ENCODE measurements around the gene GEMIN7. TPM values are rescaled to one million over a fixed set of nuclear protein-coding genes. Genes with fewer than 3 reads are reported as not detected.

The GEMIN7 gene
- total RNA-seq, 1 donor from 2014 or later = 16.7 TPM

DNA sequence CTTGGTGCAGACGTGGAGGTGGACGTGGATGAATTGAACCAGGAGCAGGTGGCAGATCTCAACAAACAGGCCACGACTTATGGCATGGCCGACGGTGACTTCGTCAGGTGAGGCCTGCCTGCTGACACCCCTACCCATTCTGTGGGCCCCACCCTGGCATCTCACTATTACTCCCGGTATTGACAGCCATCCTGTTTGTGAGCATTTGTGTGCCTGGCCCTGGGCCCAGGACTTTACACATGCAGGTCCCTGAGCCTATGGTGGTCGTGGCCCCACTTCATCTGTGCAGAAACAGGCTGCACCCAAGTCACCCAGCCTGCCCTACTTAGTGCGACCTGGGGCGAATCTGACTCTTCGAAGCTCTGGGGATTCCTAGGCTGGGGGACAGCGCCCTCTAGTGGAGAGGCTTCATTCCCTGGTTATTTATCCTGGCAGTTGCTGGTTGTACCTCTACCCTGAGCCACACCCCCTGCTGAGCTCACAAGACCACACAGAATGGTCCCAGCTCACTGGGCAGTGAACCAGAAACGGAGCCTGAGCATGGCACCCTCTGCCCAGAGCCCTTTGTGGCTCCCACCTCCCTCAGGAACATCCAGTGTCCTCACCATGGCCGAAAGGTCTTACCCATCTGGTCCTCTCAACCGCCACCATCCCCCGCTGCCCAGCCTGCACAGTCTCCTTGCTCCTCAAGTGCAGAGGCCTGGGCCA lies 19.6 kb upstream of the GEMIN7 start:
- no peak overlapping the region for H3K9ac ChIP-seq (ENCODE audit: low read depth in 1 of 3, low read length in 3 of 3)

DNA sequence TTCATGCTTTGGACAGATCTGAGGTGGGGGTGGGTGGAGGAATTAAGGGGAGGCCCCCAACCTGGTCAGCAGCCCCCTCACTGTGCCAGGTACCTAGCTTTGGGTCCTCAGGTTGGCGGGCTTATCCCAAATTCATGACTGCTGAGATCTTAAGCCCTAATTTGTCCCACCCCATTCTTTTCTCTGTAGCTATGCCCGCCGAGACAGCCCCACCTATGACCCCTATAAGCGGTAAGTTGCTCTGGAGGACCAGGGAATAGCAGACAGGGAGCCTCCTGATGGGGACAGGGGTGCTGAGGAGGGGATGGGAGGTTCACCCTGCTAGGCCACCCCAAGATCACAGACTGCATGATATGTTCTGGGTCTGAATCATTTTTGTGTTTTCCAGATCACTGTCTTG lies 17.1 kb upstream of the GEMIN7 start:
- Histone ChIP-seq H3K9me3 (ENCODE audit: control insufficient read depth in 3 of 3, low read length in 3 of 3) (no peaks in the 10 kb centered on the region), H3K4me1 (ENCODE audit: control insufficient read depth in 3 of 3, insufficient read depth in 3 of 3, low read length in 3 of 3) (peaks cover 0 to 5% (median 0%) of the 10 kb centered on the region in 3 donors), H3K36me3 (ENCODE audit: control insufficient read depth in 3 of 3, insufficient read depth in 3 of 3, low read length in 3 of 3) (peaks cover 75 to 80% (median 78%) of the 10 kb centered on the region in 3 donors), H3K27ac (ENCODE audit: low read depth, low read length) (no peak overlapping the region), H3K9ac (ENCODE audit: low read depth in 1 of 3, low read length in 3 of 3) (no peak overlapping the region), H3K4me3 (ENCODE audit: low read length in 3 of 3) (no peak overlapping the region), H3K27me3 (ENCODE audit: control insufficient read depth in 3 of 3, insufficient read depth in 3 of 3, low read length in 3 of 3) (no peaks in the 10 kb centered on the region)

More for the DNA sequence above, 19.6 kb upstream of the GEMIN7 start:
- Histone ChIP-seq H3K4me3 (ENCODE audit: low read length in 3 of 3) (no peak overlapping the region), H3K36me3 (ENCODE audit: control insufficient read depth in 3 of 3, insufficient read depth in 3 of 3, low read length in 3 of 3) (peaks cover 81 to 86% (median 83%) of the 10 kb centered on the region in 3 donors), H3K9me3 (ENCODE audit: control insufficient read depth in 3 of 3, low read length in 3 of 3) (no peaks in the 10 kb centered on the region), H3K4me1 (ENCODE audit: control insufficient read depth in 3 of 3, insufficient read depth in 3 of 3, low read length in 3 of 3) (peaks cover 0 to 5% (median 0%) of the 10 kb centered on the region in 3 donors), H3K27me3 (ENCODE audit: control insufficient read depth in 3 of 3, insufficient read depth in 3 of 3, low read length in 3 of 3) (no peaks in the 10 kb centered on the region), H3K27ac (ENCODE audit: low read depth, low read length) (no peak overlapping the region)

DNA sequence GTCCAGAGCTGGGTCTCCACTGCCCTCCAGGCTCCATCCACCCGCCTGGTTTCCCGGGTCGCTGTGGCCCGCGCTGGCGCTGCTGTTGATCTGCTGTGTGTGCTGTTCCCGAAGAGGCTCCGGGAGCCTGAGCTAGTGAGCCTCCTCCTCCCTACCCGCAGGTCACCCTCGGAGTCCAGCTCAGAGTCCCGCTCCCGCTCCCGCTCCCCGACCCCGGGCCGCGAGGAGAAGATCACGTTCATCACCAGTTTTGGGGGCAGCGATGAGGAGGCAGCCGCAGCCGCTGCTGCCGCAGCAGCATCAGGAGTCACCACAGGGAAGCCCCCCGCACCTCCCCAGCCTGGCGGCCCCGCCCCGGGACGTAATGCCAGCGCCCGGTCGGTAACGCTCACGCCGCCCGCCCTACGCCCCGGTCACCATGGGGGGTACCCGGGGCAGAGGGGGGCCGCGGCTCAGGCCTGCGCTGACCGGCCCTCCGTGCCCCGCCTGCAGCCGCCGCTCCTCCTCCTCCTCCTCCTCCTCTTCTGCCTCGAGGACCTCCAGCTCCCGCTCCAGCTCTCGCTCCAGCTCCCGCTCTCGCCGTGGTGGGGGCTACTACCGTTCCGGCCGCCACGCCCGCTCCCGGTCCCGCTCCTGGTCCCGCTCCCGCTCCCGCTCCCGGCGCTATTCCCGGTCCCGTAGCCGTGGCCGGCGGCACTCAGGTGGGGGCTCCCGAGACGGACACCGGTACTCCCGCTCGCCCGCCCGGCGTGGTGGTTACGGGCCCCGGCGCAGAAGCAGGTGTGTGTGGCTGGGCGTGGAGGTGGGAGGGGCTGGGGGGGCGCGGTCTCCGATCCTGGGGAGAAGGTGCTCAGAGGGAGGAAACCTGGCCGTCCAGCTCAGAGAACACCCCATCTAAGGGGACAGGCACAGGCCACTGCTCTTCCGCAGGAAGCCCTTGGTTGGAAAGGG lies 14.9 kb upstream of the GEMIN7 start:
- Histone ChIP-seq H3K4me3 (ENCODE audit: low read length in 3 of 3) (no peak overlapping the region), H3K9me3 (ENCODE audit: control insufficient read depth in 3 of 3, low read length in 3 of 3) (no peaks in the 10 kb centered on the region), H3K36me3 (ENCODE audit: control insufficient read depth in 3 of 3, insufficient read depth in 3 of 3, low read length in 3 of 3) (peaks cover 69 to 73% (median 72%) of the 10 kb centered on the region in 3 donors), H3K9ac (ENCODE audit: low read depth in 1 of 3, low read length in 3 of 3) (no peak overlapping the region), H3K27ac (ENCODE audit: low read depth, low read length) (no peak overlapping the region), H3K27me3 (ENCODE audit: control insufficient read depth in 3 of 3, insufficient read depth in 3 of 3, low read length in 3 of 3) (no peaks in the 10 kb centered on the region), H3K4me1 (ENCODE audit: control insufficient read depth in 3 of 3, insufficient read depth in 3 of 3, low read length in 3 of 3) (peaks cover 0 to 4% (median 0%) of the 10 kb centered on the region in 3 donors)

DNA sequence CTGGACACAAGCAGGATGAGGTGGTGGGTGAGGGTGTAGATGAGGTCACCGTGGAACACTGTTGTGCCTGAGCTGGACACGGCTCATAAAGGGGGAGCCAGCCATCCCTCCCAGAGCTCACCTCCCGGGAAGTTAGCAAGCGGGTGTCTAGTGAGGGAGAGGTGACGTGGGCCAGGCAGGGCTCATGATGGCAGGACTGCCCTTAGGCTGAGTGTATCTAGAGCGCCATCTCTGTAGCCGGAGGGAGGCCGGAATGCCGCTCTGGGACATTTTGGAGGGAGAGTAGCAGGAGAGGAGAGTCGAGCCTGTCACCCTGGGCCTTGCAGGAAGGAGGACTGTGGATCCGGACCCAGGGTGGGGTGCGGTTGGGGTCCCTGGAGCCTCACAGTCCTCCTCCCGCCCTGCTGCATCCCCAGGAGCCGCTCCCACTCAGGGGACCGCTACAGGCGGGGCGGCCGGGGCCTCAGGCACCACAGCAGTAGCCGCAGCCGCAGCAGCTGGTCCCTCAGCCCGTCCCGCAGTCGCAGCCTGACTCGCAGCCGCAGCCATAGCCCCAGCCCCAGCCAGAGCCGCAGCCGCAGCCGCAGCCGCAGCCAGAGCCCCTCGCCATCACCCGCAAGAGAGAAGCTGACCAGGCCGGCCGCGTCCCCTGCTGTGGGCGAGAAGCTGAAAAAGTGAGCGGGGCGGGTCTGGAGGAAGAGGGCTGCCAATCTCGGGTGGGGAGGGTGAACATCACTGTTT lies 12.0 kb upstream of the GEMIN7 start:
- Histone ChIP-seq H3K9me3 (ENCODE audit: control insufficient read depth in 3 of 3, low read length in 3 of 3) (no peaks in the 10 kb centered on the region), H3K36me3 (ENCODE audit: control insufficient read depth in 3 of 3, insufficient read depth in 3 of 3, low read length in 3 of 3) (peaks cover 58 to 67% (median 63%) of the 10 kb centered on the region in 3 donors), H3K4me1 (ENCODE audit: control insufficient read depth in 3 of 3, insufficient read depth in 3 of 3, low read length in 3 of 3) (no peaks in the 10 kb centered on the region)

DNA sequence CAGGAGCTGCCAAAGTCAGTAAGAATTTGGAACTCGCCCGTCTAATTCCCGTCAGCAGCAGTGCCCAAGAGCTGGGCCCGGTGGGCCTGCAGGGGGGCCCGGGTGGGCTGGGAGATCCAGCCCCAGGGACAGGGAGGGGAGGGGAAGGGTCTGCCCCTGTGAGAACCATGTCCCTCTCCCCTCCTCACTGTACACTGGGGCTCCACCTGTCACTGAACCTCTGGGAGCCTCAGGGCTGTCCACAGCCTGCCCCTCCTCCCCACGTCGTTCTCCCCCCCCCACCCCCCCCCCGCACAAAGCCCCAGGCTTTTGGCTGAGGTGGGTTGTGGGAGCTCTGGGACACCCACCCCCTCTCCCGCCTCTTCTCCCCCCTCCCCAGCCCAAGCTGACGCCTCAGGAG lies 11.0 kb upstream of the GEMIN7 start:
- no peaks in the 10 kb centered on the region for H3K27me3 ChIP-seq (ENCODE audit: control insufficient read depth in 3 of 3, insufficient read depth in 3 of 3, low read length in 3 of 3)
- H3K27ac ChIP-seq (ENCODE audit: low read depth, low read length) = no peak overlapping the region
- H3K9me3 ChIP-seq (ENCODE audit: control insufficient read depth in 3 of 3, low read length in 3 of 3) = no peaks in the 10 kb centered on the region
- H3K9ac ChIP-seq (ENCODE audit: low read depth in 1 of 3, low read length in 3 of 3) = no peak overlapping the region
- no peaks in the 10 kb centered on the region for H3K4me1 ChIP-seq (ENCODE audit: control insufficient read depth in 3 of 3, insufficient read depth in 3 of 3, low read length in 3 of 3)
- peaks cover 53 to 61% (median 59%) of the 10 kb centered on the region in 3 donors for H3K36me3 ChIP-seq (ENCODE audit: control insufficient read depth in 3 of 3, insufficient read depth in 3 of 3, low read length in 3 of 3)
- H3K4me3 ChIP-seq (ENCODE audit: low read length in 3 of 3) = no peak overlapping the region

More for the DNA sequence above, 12.0 kb upstream of the GEMIN7 start:
- Histone ChIP-seq H3K27ac (ENCODE audit: low read depth, low read length) (no peak overlapping the region), H3K9ac (ENCODE audit: low read depth in 1 of 3, low read length in 3 of 3) (no peak overlapping the region), H3K4me3 (ENCODE audit: low read length in 3 of 3) (no peak overlapping the region), H3K27me3 (ENCODE audit: control insufficient read depth in 3 of 3, insufficient read depth in 3 of 3, low read length in 3 of 3) (no peaks in the 10 kb centered on the region)

DNA sequence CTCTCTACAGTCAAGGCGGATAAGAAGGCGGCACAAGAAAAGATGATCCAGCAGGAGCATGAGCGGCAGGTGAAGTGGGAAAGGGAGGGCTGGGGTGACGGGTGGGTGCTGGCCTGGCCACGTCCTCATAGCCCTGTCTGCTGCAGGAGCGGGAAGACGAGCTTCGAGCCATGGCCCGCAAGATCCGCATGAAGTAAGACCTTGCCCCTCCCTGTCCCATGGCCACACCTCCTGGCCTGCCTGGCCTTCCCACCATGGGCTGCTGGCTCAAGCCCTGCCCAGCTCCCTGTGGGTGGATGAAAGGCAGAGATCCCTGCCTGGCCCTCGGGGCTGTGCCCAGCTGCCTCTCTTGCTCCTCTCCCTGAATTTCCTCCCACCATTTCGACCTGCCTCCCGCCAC lies 10.0 kb upstream of the GEMIN7 start:
- peaks cover 47 to 56% (median 52%) of the 10 kb centered on the region in 3 donors for H3K36me3 ChIP-seq (ENCODE audit: control insufficient read depth in 3 of 3, insufficient read depth in 3 of 3, low read length in 3 of 3)
- no peaks in the 10 kb centered on the region for H3K4me1 ChIP-seq (ENCODE audit: control insufficient read depth in 3 of 3, insufficient read depth in 3 of 3, low read length in 3 of 3)

DNA sequence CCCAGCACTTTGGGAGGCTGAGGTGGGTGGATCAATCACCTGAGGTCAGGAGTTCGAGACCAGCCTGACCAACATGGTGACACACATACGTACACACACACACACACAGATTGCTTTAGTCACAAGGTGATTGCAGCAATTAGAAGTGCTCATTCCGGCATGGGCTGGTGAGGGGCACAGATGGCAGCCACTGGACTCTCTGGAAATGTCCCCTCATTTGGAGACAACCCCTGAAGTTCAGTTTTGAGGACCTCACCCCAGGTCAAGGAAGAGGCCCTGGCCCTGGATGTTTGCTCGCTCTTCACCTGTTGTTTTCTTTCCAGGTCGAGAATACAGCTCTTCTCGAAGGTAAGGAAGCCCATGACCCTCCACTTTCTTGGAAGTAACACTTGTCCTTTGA lies 8.8 kb upstream of the GEMIN7 start:
- no peaks in the 10 kb centered on the region for H3K27me3 ChIP-seq (ENCODE audit: control insufficient read depth in 3 of 3, insufficient read depth in 3 of 3, low read length in 3 of 3)
- H3K4me1 ChIP-seq (ENCODE audit: control insufficient read depth in 3 of 3, insufficient read depth in 3 of 3, low read length in 3 of 3) = no peaks in the 10 kb centered on the region
- H3K36me3 ChIP-seq (ENCODE audit: control insufficient read depth in 3 of 3, insufficient read depth in 3 of 3, low read length in 3 of 3) = peaks cover 43 to 49% (median 44%) of the 10 kb centered on the region in 3 donors
- no peak overlapping the region for H3K9ac ChIP-seq (ENCODE audit: low read depth in 1 of 3, low read length in 3 of 3)
- no peak overlapping the region for H3K27ac ChIP-seq (ENCODE audit: low read depth, low read length)
- H3K4me3 ChIP-seq (ENCODE audit: low read length in 3 of 3) = no peak overlapping the region
- no peaks in the 10 kb centered on the region for H3K9me3 ChIP-seq (ENCODE audit: control insufficient read depth in 3 of 3, low read length in 3 of 3)

More for the DNA sequence above, 10.0 kb upstream of the GEMIN7 start:
- Histone ChIP-seq H3K27ac (ENCODE audit: low read depth, low read length) (no peak overlapping the region), H3K27me3 (ENCODE audit: control insufficient read depth in 3 of 3, insufficient read depth in 3 of 3, low read length in 3 of 3) (no peaks in the 10 kb centered on the region), H3K4me3 (ENCODE audit: low read length in 3 of 3) (no peak overlapping the region), H3K9ac (ENCODE audit: low read depth in 1 of 3, low read length in 3 of 3) (no peak overlapping the region), H3K9me3 (ENCODE audit: control insufficient read depth in 3 of 3, low read length in 3 of 3) (no peaks in the 10 kb centered on the region)

DNA sequence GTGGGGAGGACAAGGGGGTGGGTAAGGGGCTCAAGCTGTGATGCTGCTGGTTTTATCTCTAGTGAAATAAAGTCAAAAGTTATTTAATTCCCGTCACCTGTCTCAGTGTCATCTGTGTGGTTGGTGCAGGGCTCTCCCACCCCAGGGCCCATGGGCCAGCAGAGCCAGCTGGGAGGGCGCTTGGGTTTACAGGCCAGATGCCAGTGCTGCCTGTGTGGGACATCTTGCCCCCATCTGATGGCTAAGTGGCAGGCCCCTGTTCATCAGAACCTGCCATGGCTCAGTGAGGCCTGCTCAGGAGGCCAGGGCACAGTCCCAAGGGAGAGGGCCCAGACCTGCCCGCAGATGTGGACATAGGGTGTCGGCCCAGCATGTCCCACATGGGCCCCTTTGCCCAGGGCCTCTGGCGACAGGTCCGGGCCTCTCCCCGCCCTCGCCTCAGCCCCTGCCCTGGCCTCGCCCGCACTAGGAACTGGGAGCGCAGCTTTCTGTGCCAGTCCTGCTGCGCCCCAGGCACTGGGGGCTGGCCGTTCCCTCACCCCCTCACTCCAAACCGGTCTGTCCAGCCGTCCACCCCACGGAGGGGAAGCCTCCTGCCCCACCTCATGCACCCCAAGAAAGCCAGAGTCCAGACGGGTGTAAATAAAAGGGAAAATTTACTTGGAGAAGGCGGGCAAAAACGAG lies 8.1 kb upstream of the GEMIN7 start:
- Histone ChIP-seq H3K36me3 (ENCODE audit: control insufficient read depth in 3 of 3, insufficient read depth in 3 of 3, low read length in 3 of 3) (peaks cover 37 to 43% (median 39%) of the 10 kb centered on the region in 3 donors), H3K4me3 (ENCODE audit: low read length in 3 of 3) (no peak overlapping the region), H3K9me3 (ENCODE audit: control insufficient read depth in 3 of 3, low read length in 3 of 3) (no peaks in the 10 kb centered on the region), H3K27me3 (ENCODE audit: control insufficient read depth in 3 of 3, insufficient read depth in 3 of 3, low read length in 3 of 3) (no peaks in the 10 kb centered on the region), H3K4me1 (ENCODE audit: control insufficient read depth in 3 of 3, insufficient read depth in 3 of 3, low read length in 3 of 3) (peaks cover 0 to 5% (median 4%) of the 10 kb centered on the region in 3 donors), H3K9ac (ENCODE audit: low read depth in 1 of 3, low read length in 3 of 3) (no peak overlapping the region), H3K27ac (ENCODE audit: low read depth, low read length) (no peak overlapping the region)

DNA sequence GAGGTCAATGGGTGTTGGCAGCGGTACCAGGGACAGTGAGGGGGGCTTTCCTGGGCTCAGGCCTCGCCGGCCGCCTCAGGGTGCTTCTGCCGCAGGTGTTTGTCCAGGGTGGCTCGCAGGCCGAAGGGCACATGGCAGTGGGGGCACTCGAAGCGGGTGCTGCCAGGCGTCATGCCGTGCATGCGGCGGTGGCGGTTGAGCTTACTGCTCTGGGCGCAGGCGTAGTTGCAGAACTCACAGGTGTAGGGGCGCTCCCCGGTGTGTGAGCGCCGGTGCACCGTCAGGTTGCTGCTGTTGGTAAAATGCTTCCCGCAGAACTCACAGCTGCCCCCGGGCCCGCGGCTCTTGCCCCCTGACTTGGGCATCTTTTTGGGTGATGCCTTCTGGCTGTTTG lies 7.5 kb upstream of the GEMIN7 start:
- no peak overlapping the region for H3K27ac ChIP-seq (ENCODE audit: low read depth, low read length)
- H3K4me3 ChIP-seq (ENCODE audit: low read length in 3 of 3) = no peak overlapping the region
- H3K9me3 ChIP-seq (ENCODE audit: control insufficient read depth in 3 of 3, low read length in 3 of 3) = no peaks in the 10 kb centered on the region
- peaks cover under 1 to 7% (median 7%) of the 10 kb centered on the region in 3 donors for H3K4me1 ChIP-seq (ENCODE audit: control insufficient read depth in 3 of 3, insufficient read depth in 3 of 3, low read length in 3 of 3)
- H3K27me3 ChIP-seq (ENCODE audit: control insufficient read depth in 3 of 3, insufficient read depth in 3 of 3, low read length in 3 of 3) = no peaks in the 10 kb centered on the region
- H3K36me3 ChIP-seq (ENCODE audit: control insufficient read depth in 3 of 3, insufficient read depth in 3 of 3, low read length in 3 of 3) = peaks cover 36 to 42% (median 38%) of the 10 kb centered on the region in 3 donors
- H3K9ac ChIP-seq (ENCODE audit: low read depth in 1 of 3, low read length in 3 of 3) = no peak overlapping the region

All from skeletal muscle tissue (tissue), 4 donors.